Esophagus (tissue), 2 donors: ENCODE data around the gene VWDE. TPM values are rescaled to one million over a fixed set of nuclear protein-coding genes. Genes with fewer than 3 reads are reported as not detected.

Experiments used
- H3K27ac ChIP-seq, 2 donors: one replicate each; pipeline ENCODE4 v1.5.1; 2013; ENCODE audit warnings: low read depth in 2 of 2, mild to moderate bottlenecking in 2 of 2, inconsistent platforms in 1 of 2, low read length in 1 of 2, moderate library complexity in 1 of 2
- H3K27me3 ChIP-seq, 2 donors: one replicate each; pipeline ENCODE4 v1.6.1; 2013; ENCODE audit warnings: low read length in 2 of 2, control low read depth in 1 of 2, mild to moderate bottlenecking in 1 of 2; ENCODE audit not compliant: insufficient read depth in 2 of 2, control insufficient read depth in 1 of 2
- H3K36me3 ChIP-seq, 2 donors: one replicate each; pipeline ENCODE4 v1.6.1; 2013; ENCODE audit warnings: low read length in 1 of 2; ENCODE audit not compliant: control insufficient read depth in 2 of 2, insufficient read depth in 2 of 2
- H3K4me1 ChIP-seq, 2 donors: one replicate each; pipeline ENCODE4 v1.6.1; 2013; ENCODE audit warnings: low read length in 1 of 2; ENCODE audit not compliant: control insufficient read depth in 2 of 2, insufficient read depth in 2 of 2
- H3K4me3 ChIP-seq, 2 donors: one replicate each; pipeline ENCODE4 v1.5.1; 2013; ENCODE audit warnings: low read length in 2 of 2, mild to moderate bottlenecking in 2 of 2, low read depth in 1 of 2, moderate library complexity in 1 of 2
- H3K9me3 ChIP-seq, 2 donors: one replicate each; pipeline ENCODE4 v1.6.1; 2013; ENCODE audit warnings: mild to moderate bottlenecking in 2 of 2, low read depth in 1 of 2, low read length in 1 of 2, moderate library complexity in 1 of 2; ENCODE audit not compliant: control insufficient read depth in 2 of 2, insufficient read depth in 1 of 2
- WGBS, 2 donors: extraction: QIAGEN DNeasy Blood & Tissue Kit; methylation state at CpG; one replicate each; pipeline ENCODE4 v1.1.7; 2013; 5-methylcytosine and 5-hydroxymethylcytosine counted together
- polyA plus RNA-seq, 2 donors: library from polyadenylated mRNA; stranded (reverse); fragments of 200-250 nt; gene quantifications; one replicate each; pipeline ENCODE4 v1.2.3, GENCODE V29; 2013
- donor health status: healthy with polysubstance abuse.
- donor health status: Bipolar disorder and iron deficiency.

VWDE gene
- polyA plus RNA-seq, 2 donors: 0.20 to 2.8 TPM

DNA sequence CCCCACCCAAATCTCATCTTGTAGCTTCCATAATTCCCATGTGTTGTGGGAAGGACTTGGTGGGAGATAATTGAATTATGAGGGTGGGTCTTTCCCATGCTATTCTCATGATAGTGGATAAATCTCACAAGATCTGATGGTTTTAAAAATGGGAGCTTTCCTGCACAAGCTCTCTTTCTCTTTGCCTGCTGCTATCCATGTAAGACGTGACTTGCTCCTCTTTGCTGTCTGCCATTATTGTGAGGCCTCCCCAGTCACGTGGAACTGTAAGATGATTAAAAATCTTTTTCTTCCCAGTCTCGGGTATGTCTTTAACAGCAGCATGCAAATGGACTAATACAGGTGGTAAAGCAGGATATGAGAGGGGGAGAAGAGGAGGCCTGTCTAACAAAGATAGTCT, 104.3 kb downstream of the VWDE start:
- WGBS, 2 donors: 86 to 87% methylated on average over 3 of the region's 3 CpGs
- Histone ChIP-seq H3K27ac (no peak overlapping the region), H3K4me1 (peaks cover 0 to 11% of the 10 kb centered on the region in 2 donors)

GRCh38 chr7:12297283-12298108, 106.2 kb downstream of the VWDE start:
- no peak overlapping the region for H3K27ac ChIP-seq
- no peak overlapping the region for H3K4me3 ChIP-seq
- H3K4me1 ChIP-seq: peaks cover 0 to 9% of the 10 kb centered on the region in 2 donors
- peaks cover 0 to 2% of the 10 kb centered on the region in 2 donors for H3K9me3 ChIP-seq
- 62 to 71% methylated on average over 3 of the region's 3 CpGs for WGBS, 2 donors
- H3K27me3 ChIP-seq: no peaks in the 10 kb centered on the region
- no peaks in the 10 kb centered on the region for H3K36me3 ChIP-seq

More for the DNA sequence above, 104.3 kb downstream of the VWDE start:
- Histone ChIP-seq H3K4me3 (no peak overlapping the region), H3K9me3 (peaks cover 0 to 2% of the 10 kb centered on the region in 2 donors), H3K36me3 (no peaks in the 10 kb centered on the region), H3K27me3 (no peaks in the 10 kb centered on the region)

GRCh38 chr7:12296051-12296570, 107.6 kb downstream of the VWDE start:
- peaks cover 0 to 8% of the 10 kb centered on the region in 2 donors for H3K4me1 ChIP-seq
- H3K4me3 ChIP-seq: no peak overlapping the region
- no peaks in the 10 kb centered on the region for H3K27me3 ChIP-seq
- H3K9me3 ChIP-seq: peaks cover 0 to 6% of the 10 kb centered on the region in 2 donors
- H3K36me3 ChIP-seq: no peaks in the 10 kb centered on the region
- H3K27ac ChIP-seq: no peak overlapping the region
- WGBS, 2 donors: 81 to 86% methylated on average over 7 of the region's 7 CpGs

- H3K4me3 ChIP-seq: no peak overlapping the region
- peaks cover 0 to 7% of the 10 kb centered on the region in 2 donors for H3K9me3 ChIP-seq
- WGBS, 2 donors: 32 to 53% methylated on average over 2 of the region's 2 CpGs
- no peaks in the 10 kb centered on the region for H3K36me3 ChIP-seq
- peaks cover 0 to 8% of the 10 kb centered on the region in 2 donors for H3K4me1 ChIP-seq
- H3K27ac ChIP-seq: no peak overlapping the region
- no peaks in the 10 kb centered on the region for H3K27me3 ChIP-seq
These were observed 109.0 kb downstream of the VWDE start for GRCh38 chr7:12294701-12295100.

DNA sequence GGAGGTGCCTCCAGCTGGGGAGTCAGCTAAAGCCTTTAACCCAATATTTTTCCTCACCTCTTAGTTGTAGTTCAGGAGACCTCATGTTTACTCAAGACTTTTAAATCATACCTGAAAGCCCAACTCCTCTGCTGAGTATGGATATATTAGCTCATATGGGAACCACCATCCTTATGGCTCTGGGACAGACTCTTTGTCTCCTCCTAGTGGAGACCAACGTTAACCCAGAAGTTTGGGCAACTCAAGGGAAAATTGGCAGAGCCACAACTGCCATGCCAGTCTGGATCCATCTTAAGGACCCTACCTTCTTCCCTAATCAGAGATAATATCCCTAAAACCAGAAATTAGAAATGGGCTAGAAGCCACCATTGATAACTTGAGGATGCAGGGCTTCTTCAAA, 111.8 kb downstream of the VWDE start:
- Histone ChIP-seq H3K36me3 (no peaks in the 10 kb centered on the region), H3K9me3 (peaks cover 0 to 9% of the 10 kb centered on the region in 2 donors), H3K27ac (no peak overlapping the region), H3K4me1 (peaks cover 3 to 8% of the 10 kb centered on the region in 2 donors), H3K4me3 (no peak overlapping the region), H3K27me3 (no peaks in the 10 kb centered on the region)
- WGBS, 2 donors: 69 to 75% methylated on average over 1 of the region's 1 CpG

DNA sequence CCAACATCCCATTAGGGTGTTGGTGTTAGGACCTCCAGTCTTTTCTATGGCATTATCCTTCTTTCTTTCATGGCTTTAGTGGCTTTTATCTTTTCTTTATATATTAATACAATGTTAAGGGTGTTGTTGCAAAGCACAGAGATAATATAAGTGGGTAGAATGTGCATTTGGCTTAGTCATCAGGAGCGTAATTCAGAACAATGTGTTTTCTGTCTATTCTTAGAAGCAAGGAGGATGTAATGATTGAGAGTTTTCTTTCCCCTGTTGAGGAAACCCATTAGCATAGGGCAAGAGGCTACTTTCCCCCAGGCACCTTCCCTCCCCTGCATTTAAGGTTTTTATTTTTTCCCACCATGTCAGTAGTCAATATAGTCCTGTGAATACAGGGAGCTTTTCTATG, 112.9 kb downstream of the VWDE start:
- H3K27ac ChIP-seq: no peak overlapping the region
- H3K36me3 ChIP-seq: no peaks in the 10 kb centered on the region
- H3K4me1 ChIP-seq: peaks cover 2 to 3% of the 10 kb centered on the region in 2 donors
- no peaks in the 10 kb centered on the region for H3K27me3 ChIP-seq
- peaks cover 0 to 9% of the 10 kb centered on the region in 2 donors for H3K9me3 ChIP-seq
- 89 to 94% methylated on average over 1 of the region's 1 CpG for WGBS, 2 donors
- H3K4me3 ChIP-seq: no peak overlapping the region

DNA sequence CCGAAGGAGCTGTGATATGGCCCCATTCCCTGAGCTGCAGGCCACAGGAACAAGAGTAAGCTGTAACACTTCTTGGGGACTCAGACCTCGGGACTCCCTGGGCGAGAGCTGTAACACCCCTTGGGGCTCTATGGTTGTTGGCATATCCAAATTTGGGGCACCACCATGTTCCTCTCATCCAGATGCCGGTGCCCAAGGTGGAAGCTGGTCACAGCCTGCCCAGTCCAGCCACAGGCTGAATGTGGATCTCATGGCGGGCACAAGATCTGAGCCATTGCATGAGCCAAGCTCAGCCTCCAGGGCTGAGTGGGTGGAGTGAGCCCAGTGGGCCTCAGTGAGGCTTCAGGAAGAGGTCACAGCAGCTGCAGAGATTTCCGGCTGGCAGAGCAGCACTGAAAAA, 113.7 kb downstream of the VWDE start:
- WGBS, 2 donors: 73 to 92% methylated on average over 6 of the region's 6 CpGs
- Histone ChIP-seq H3K27me3 (no peaks in the 10 kb centered on the region), H3K36me3 (no peaks in the 10 kb centered on the region), H3K4me3 (no peak overlapping the region), H3K9me3 (peaks cover 0 to 7% of the 10 kb centered on the region in 2 donors), H3K4me1 (peaks cover 0 to 3% of the 10 kb centered on the region in 2 donors), H3K27ac (no peak overlapping the region)

DNA sequence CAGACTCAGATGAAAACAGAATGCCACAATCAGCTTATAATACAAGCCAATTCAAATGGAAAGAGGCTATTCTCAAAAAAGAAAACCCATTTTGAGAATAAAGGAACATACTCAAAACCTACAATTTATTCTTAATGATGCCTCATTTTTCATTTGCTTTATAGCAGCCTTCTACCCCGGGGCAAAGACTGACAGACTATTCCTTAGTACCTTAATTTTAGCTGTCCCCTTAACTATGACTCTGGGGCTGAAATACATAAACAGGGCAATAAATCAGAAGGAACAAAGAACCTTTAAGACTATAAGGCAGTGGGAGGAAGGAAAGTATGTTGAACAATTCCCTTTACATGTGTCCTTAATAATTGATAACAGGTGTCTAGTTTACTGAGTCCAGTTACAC, 115.8 kb downstream of the VWDE start:
- peaks cover 0 to 3% of the 10 kb centered on the region in 2 donors for H3K4me1 ChIP-seq
- H3K36me3 ChIP-seq: no peaks in the 10 kb centered on the region
- peaks cover 0 to 7% of the 10 kb centered on the region in 2 donors for H3K9me3 ChIP-seq
- no peak overlapping the region for H3K4me3 ChIP-seq
- no peaks in the 10 kb centered on the region for H3K27me3 ChIP-seq
- WGBS, 2 donors: 43 to 46% methylated on average over 1 of the region's 1 CpG
- no peak overlapping the region for H3K27ac ChIP-seq

DNA sequence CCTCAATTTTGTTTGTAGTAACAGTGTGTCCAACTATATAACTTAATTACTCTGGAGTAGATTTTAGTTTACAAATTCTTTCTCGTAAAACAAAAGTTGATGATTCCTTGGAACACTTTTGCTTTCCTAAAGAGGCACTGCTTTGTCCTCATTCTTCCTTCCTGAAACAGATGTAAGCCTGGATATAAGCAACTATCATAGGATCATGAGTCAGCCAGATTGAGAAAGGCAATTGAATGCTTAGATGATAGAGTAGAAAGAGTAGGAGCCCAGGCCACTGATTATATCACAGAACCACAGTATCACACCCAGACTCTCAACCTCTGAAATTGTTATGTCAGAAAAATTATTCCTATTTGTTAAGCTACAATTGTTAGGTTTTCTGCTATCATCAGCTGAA, 122.6 kb downstream of the VWDE start:
- 68 to 87% methylated on average over 1 of the region's 1 CpG for WGBS, 2 donors
- Histone ChIP-seq H3K27ac (no peak overlapping the region), H3K9me3 (peaks cover 0 to 3% of the 10 kb centered on the region in 2 donors), H3K27me3 (no peaks in the 10 kb centered on the region), H3K4me1 (no peaks in the 10 kb centered on the region), H3K4me3 (no peak overlapping the region), H3K36me3 (no peaks in the 10 kb centered on the region)
